Epithelial cell of proximal tubule (primary cell): Measurements from ENCODE around the gene SORCS2. TPM values are rescaled to one million over a fixed set of nuclear protein-coding genes. Genes with fewer than 3 reads are reported as not detected.
"Not testable (repeated sequence)": the region's sequence is repeated elsewhere in the genome, so short reads cannot be mapped to it uniquely, and the experiment has no call there.

Source experiments
- DNase-seq: peaks from one replicate; pipeline ENCODE4 v3.0.0-alpha.2; 2011; ENCODE audit warnings: low read depth
- H3K4me3 ChIP-seq: 2 replicates; pipeline ENCODE4 v1.5.1; 2011; ENCODE audit warnings: low read depth, mild to moderate bottlenecking, low read length
- total RNA-seq: library from RNA; depleted of rRNA; stranded (reverse); fragments of >200 nt; gene quantifications from 2 replicates; pipeline ENCODE4 v1.2.3, GENCODE V29; 2015
- TF ChIP-seq, protein P1 (sequence below): conservative IDR thresholded peaks from 2 replicates; pipeline ENCODE4 v1.5.1; 2012; ENCODE audit warnings: low read depth, mild to moderate bottlenecking, low read length

Gene SORCS2
- total RNA-seq, 1 donor from 2014 or later, result 0.29 TPM

GRCh38 chr4:7159923-7160322 is 32.4 kb upstream of the SORCS2 start:
- H3K4me3 ChIP-seq, result no peak overlapping the region
- DNase-seq, result no peak
- TF ChIP-seq, protein P1, sequence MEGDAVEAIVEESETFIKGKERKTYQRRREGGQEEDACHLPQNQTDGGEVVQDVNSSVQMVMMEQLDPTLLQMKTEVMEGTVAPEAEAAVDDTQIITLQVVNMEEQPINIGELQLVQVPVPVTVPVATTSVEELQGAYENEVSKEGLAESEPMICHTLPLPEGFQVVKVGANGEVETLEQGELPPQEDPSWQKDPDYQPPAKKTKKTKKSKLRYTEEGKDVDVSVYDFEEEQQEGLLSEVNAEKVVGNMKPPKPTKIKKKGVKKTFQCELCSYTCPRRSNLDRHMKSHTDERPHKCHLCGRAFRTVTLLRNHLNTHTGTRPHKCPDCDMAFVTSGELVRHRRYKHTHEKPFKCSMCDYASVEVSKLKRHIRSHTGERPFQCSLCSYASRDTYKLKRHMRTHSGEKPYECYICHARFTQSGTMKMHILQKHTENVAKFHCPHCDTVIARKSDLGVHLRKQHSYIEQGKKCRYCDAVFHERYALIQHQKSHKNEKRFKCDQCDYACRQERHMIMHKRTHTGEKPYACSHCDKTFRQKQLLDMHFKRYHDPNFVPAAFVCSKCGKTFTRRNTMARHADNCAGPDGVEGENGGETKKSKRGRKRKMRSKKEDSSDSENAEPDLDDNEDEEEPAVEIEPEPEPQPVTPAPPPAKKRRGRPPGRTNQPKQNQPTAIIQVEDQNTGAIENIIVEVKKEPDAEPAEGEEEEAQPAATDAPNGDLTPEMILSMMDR, result no peak

DNA sequence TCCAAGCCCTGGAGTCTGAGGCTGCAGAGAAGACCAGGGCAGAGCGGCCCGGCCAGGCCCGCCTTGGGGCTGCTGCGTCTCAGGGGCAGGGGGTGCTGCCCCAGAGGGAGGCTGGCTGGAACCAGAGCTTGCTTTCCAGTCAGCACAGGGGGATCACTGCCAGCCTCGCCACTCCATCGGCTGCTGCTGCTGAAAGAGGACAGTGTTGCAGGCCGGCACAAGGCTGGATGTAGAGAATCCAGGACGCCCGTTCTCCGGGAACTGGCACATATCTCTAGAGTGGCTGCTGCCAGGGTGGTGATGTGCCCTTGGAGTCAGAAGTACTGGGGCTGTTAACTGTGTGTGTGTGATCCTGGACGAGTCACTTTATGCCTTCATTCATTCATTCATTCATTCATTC is 31.9 kb upstream of the SORCS2 start:
- H3K4me3 ChIP-seq, result no peak overlapping the region
- no peak for DNase-seq
- TF ChIP-seq, protein P1, result no peak

DNA sequence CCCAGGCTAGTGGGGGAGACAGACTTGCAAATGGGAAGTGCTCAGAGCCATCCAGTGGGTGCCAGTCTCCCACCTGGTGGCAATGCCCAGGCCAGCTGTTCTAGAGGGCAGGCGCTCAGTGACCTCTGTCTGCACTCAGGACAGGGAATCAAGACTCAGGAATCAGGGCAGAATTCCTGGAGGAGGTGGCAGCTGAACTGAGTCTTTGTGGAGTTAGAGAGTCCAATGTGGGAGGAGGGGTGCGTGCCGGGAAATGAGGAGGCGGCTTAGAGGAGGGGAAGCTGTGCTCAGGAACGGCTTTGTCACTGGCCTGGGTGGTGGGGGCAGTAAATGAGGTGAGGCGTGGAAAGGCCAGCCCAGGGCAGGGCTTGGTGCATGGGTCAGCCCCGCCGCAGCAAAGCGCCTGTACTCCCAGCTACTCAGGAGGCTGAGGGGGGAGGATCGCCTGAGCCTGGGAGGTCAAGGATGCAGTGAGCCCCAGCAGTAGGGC is 31.3 kb upstream of the SORCS2 start:
- TF ChIP-seq, protein P1, result no peak

DNA sequence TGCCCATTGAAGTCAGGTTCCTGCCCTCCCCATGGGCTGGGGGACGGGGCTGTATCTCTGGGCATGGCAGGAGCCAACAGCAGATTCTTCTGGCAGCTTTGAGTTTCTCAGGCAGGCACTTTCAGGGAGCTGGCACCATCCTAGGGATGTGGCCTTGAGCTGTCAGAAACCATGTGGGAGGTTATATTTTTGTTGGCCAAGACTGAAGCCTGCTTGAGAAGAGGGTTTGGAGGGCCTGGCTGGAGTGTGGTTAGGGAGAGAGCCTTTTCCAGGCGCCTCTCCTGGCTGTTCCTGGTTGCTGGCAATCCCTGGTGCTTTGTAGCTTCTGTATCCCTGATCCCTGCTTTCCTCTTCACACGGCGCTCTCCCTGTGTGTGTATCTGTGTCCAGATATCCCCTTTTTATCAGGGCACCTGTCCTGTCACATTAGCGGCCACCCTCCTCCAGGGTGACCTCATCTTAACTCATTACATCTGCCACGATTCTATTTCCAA is 30.6 kb upstream of the SORCS2 start:
- no peak overlapping the region for H3K4me3 ChIP-seq
- TF ChIP-seq, protein P1, result no peak
- no peak for DNase-seq

More for the DNA sequence above, 31.3 kb upstream of the SORCS2 start:
- H3K4me3 ChIP-seq, result no peak overlapping the region
- no peak for DNase-seq

- DNase-seq, H3K4me3 ChIP-seq: not testable (repeated sequence)
Measured at GRCh38 chr4:7165056-7165873, 27.1 kb upstream of the SORCS2 start.

DNA sequence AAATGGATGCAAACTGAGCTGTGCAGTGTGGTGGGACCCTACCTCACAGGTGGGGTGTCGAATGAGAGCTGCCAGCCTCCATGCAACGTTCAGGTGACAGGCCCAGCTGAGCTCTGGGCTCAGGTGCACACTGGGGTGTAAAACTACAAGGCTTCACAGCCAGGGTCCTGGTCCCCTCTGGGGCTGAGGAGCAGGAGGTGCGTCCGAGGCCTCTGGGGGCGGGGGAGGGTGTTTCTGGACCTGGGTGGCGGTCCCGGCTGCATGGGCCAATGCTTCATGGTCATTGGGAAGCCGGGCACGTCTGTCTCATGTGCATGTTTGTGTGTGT is 26.5 kb upstream of the SORCS2 start:
- TF ChIP-seq, protein P1, result no peak
- no peak for DNase-seq

GRCh38 chr4:7166237-7166636 is 26.1 kb upstream of the SORCS2 start:
- no peak overlapping the region for H3K4me3 ChIP-seq
- no peak for DNase-seq
- TF ChIP-seq, protein P1, result no peak

More for the DNA sequence above, 26.5 kb upstream of the SORCS2 start:
- no peak overlapping the region for H3K4me3 ChIP-seq
